PC-9 (cell line): ENCODE data around the gene TSPAN11.

Experiments
- EZH2 ChIP-seq: fragments of 200-600 bp; sonication (generic); IDR thresholded peaks from 2 replicates; pipeline ENCODE4 v1.8.0; 2017; ENCODE audit warnings: antibody characterized with exemption, low read depth
- TF ChIP-seq, protein P1 (sequence below): fragments of 200-600 bp; sonication (generic); conservative IDR thresholded peaks from 2 replicates; pipeline ENCODE4 v1.6.1; 2017; ENCODE audit warnings: mixed run types, antibody characterized with exemption, mild to moderate bottlenecking, moderate library complexity

DNA sequence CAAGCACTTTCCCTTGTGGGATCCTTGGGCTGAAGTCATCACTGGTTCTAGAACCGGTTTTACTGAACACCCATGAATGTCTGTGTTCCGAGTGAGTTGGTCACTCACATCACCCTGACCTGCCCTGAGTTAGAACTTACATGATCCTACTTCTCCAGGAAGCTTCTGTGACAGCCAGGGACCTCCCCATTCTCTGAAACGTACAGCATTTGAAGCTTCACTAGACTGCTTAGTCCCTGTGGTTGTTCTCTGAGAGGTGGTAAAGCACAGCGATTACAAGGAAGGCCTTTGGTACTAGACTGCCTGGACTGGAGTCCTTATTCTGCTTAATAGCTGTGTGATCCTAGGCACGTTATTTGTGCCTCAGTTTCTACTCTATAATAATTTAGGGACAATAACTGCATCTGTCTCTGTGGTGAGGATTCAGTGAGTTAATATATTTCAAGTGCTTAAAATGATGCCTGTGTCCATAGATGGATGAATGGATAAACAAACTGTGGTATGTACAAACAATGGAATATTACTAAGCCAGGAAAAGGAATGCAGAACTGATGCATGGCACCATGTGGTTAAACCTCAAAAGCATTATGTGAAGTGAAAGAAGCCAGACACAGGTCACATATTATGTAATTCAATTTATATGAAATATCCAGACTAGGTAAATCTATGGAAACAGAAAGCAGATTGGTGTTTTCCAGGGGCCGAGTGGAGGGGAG lies 92.4 kb downstream of the TSPAN11 start:
- TF ChIP-seq, protein P1, sequence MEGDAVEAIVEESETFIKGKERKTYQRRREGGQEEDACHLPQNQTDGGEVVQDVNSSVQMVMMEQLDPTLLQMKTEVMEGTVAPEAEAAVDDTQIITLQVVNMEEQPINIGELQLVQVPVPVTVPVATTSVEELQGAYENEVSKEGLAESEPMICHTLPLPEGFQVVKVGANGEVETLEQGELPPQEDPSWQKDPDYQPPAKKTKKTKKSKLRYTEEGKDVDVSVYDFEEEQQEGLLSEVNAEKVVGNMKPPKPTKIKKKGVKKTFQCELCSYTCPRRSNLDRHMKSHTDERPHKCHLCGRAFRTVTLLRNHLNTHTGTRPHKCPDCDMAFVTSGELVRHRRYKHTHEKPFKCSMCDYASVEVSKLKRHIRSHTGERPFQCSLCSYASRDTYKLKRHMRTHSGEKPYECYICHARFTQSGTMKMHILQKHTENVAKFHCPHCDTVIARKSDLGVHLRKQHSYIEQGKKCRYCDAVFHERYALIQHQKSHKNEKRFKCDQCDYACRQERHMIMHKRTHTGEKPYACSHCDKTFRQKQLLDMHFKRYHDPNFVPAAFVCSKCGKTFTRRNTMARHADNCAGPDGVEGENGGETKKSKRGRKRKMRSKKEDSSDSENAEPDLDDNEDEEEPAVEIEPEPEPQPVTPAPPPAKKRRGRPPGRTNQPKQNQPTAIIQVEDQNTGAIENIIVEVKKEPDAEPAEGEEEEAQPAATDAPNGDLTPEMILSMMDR, result no peak
- TF ChIP-seq EZH2, result no peak
